ENCODE measurements around the gene PRKCH.
"Not testable (repeated sequence)": the region's sequence is repeated elsewhere in the genome, so short reads cannot be mapped to it uniquely, and the experiment has no call there.

Gene PRKCH

DNA sequence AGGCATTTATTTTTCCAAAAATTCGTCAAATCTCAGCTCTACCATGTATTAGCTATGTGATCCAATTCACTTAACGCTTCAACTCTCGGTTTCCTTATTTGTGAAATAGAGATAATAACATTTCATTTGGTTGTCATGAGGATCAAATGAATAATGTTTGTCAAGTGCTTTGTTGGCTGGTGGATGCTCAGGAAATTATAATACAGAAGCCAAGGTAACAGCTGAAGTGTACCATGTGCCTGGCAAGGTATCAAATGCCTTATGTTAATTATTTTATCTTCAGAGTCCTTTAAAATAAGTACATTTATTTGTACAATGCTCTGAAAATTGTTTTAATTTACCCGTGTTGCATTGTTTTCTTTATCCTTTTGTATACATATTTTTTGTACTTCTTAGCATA, 6.1 kb upstream of the PRKCH start:
- Histone ChIP-seq H3K36me3 (ENCODE audit: insufficient read depth, low read length) (peaks cover 6% of the 10 kb centered on the region; the same call in 1 of the 2 replicates), H3K9me3 (ENCODE audit: insufficient read depth, low read length, severe bottlenecking) (peaks cover 25% of the 10 kb centered on the region), H3K4me1 (ENCODE audit: insufficient read depth, low read length) (no peaks in the 10 kb centered on the region), H3K79me2 (ENCODE audit: insufficient read depth, low read length) (no peaks in the 10 kb centered on the region), H3K4me2 (ENCODE audit: insufficient read depth, low read length) (no peak overlapping the region), H3K9ac (ENCODE audit: low read depth, low read length) (no peak overlapping the region), H2AFZ (ENCODE audit: low read depth, low read length) (no peak overlapping the region), H3K4me3 (ENCODE audit: low read depth in 1 of 2, low read length in 2 of 2) (no peak overlapping the region), H3K27ac (ENCODE audit: low read length) (no peak overlapping the region), H3K27me3 (ENCODE audit: insufficient read depth, low read length, poor library complexity) (no peaks in the 10 kb centered on the region), H4K20me1 (ENCODE audit: insufficient read depth, low read length) (no peaks in the 10 kb centered on the region)
- no peak for DNase-seq
- TF ChIP-seq EZH2 (IDR thresholded peaks at IDR 0.05; ENCODE audit: borderline replicate concordance, low read depth, low read length, severe bottlenecking), result no peak
- TF ChIP-seq, protein P1, sequence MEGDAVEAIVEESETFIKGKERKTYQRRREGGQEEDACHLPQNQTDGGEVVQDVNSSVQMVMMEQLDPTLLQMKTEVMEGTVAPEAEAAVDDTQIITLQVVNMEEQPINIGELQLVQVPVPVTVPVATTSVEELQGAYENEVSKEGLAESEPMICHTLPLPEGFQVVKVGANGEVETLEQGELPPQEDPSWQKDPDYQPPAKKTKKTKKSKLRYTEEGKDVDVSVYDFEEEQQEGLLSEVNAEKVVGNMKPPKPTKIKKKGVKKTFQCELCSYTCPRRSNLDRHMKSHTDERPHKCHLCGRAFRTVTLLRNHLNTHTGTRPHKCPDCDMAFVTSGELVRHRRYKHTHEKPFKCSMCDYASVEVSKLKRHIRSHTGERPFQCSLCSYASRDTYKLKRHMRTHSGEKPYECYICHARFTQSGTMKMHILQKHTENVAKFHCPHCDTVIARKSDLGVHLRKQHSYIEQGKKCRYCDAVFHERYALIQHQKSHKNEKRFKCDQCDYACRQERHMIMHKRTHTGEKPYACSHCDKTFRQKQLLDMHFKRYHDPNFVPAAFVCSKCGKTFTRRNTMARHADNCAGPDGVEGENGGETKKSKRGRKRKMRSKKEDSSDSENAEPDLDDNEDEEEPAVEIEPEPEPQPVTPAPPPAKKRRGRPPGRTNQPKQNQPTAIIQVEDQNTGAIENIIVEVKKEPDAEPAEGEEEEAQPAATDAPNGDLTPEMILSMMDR (IDR thresholded peaks at IDR 0.05; ENCODE audit: borderline replicate concordance, extremely low read depth, low read length, poor library complexity, severe bottlenecking), result no peak
- no peak for ATAC-seq (ENCODE audit: insufficient read depth, low read depth)

DNA sequence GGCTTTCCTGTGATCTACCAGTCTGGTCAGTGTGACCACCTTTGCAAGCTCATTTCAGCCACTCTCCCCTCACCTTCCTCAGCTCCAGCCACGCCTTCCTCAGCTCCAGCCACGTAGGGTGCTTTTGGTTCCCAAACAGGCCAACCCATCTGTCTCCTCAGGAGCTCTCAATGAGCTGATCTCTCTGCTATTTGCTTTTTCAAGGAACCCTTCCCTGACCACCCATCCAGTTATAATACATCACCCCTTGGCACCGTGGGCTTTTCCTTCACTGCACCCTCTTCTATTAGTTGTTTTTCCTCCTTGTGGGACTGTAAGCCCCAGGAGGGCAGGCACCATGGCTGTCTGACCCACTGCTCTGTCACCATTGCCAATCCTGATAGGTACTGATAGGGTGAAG, 2.3 kb upstream of the PRKCH start:
- H3K36me3 ChIP-seq (ENCODE audit: insufficient read depth, low read length), result peaks cover 7% of the 10 kb centered on the region
- no peak overlapping the region for H3K9ac ChIP-seq (ENCODE audit: low read depth, low read length)
- no peaks in the 10 kb centered on the region for H4K20me1 ChIP-seq (ENCODE audit: insufficient read depth, low read length)
- H3K4me3 ChIP-seq (ENCODE audit: low read depth in 1 of 2, low read length in 2 of 2), result no peak overlapping the region
- H3K9me3 ChIP-seq (ENCODE audit: insufficient read depth, low read length, severe bottlenecking), result no peaks in the 10 kb centered on the region
- H2AFZ ChIP-seq (ENCODE audit: low read depth, low read length), result no peak overlapping the region
- ATAC-seq (ENCODE audit: insufficient read depth, low read depth) (no peak), DNase-seq (no peak)
- H3K4me1 ChIP-seq (ENCODE audit: insufficient read depth, low read length), result peaks cover 16% of the 10 kb centered on the region
- TF ChIP-seq EZH2 (IDR thresholded peaks at IDR 0.05; ENCODE audit: borderline replicate concordance, low read depth, low read length, severe bottlenecking), result no peak
- TF ChIP-seq, protein P1 (IDR thresholded peaks at IDR 0.05; ENCODE audit: borderline replicate concordance, extremely low read depth, low read length, poor library complexity, severe bottlenecking), result no peak
- no peaks in the 10 kb centered on the region for H3K27me3 ChIP-seq (ENCODE audit: insufficient read depth, low read length, poor library complexity)
- no peak overlapping the region for H3K4me2 ChIP-seq (ENCODE audit: insufficient read depth, low read length)
- no peak overlapping the region for H3K27ac ChIP-seq (ENCODE audit: low read length)
- peaks cover 35% of the 10 kb centered on the region for H3K79me2 ChIP-seq (ENCODE audit: insufficient read depth, low read length)

DNA sequence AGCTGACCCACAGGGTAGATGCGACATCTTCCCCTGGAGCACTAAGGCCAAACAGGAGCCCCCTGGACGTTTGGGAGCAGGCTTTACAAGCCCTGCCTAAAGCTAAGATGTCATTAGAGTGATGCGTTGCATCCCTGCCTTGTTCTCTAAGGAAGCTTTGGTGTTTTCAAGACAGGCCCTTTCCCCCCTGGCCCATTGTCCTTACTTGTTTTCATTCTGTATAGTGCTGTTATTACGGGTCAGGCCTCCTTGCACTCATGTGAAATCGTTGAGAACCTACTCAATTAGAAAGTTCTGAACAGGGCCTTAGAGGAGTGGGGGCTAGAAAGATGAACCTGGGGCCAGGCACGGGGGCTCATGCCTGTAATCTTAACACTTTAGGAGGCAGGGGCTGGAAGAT, 1.7 kb upstream of the PRKCH start:
- Histone ChIP-seq H3K4me2 (ENCODE audit: insufficient read depth, low read length) (no peak overlapping the region), H3K4me3 (ENCODE audit: low read depth in 1 of 2, low read length in 2 of 2) (no peak overlapping the region), H2AFZ (ENCODE audit: low read depth, low read length) (no peak overlapping the region), H3K27me3 (ENCODE audit: insufficient read depth, low read length, poor library complexity) (no peaks in the 10 kb centered on the region), H4K20me1 (ENCODE audit: insufficient read depth, low read length) (no peaks in the 10 kb centered on the region), H3K27ac (ENCODE audit: low read length) (peak overlapping the region; percentile 38; the same call in 1 of the 2 replicates), H3K79me2 (ENCODE audit: insufficient read depth, low read length) (peaks cover 42% of the 10 kb centered on the region), H3K9me3 (ENCODE audit: insufficient read depth, low read length, severe bottlenecking) (no peaks in the 10 kb centered on the region), H3K9ac (ENCODE audit: low read depth, low read length) (no peak overlapping the region), H3K36me3 (ENCODE audit: insufficient read depth, low read length) (peaks cover 10% of the 10 kb centered on the region), H3K4me1 (ENCODE audit: insufficient read depth, low read length) (peaks cover 22% of the 10 kb centered on the region)
- no peak for ATAC-seq (ENCODE audit: insufficient read depth, low read depth)
- no peak for DNase-seq
- TF ChIP-seq, protein P1 (IDR thresholded peaks at IDR 0.05; ENCODE audit: borderline replicate concordance, extremely low read depth, low read length, poor library complexity, severe bottlenecking), result no peak

DNA sequence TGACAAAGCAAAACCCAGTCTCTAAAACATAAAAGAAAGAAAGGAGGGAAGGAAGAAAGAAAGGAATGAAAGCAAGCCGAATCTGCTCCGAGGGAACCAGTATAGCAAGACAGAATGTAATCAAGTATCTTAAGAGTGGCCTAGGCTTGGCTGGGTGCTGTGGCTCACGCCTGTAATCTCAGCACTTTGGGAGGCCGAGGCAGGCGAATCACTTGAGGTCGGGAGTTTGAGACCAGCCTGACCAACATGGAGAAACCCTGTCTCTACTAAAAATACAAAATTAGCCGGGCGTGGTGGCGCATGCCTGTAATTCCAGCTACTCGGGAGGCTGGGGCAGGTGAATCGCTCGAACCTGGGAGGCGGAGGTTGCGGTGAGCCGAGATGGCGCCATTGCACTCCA, 1.2 kb upstream of the PRKCH start:
- not testable (repeated sequence) for H3K27me3 ChIP-seq (ENCODE audit: insufficient read depth, low read length, poor library complexity); ATAC-seq (ENCODE audit: insufficient read depth, low read depth); H3K9me3 ChIP-seq (ENCODE audit: insufficient read depth, low read length, severe bottlenecking); H3K4me3 ChIP-seq (ENCODE audit: low read depth in 1 of 2, low read length in 2 of 2); H2AFZ ChIP-seq (ENCODE audit: low read depth, low read length); H4K20me1 ChIP-seq (ENCODE audit: insufficient read depth, low read length); DNase-seq; H3K9ac ChIP-seq (ENCODE audit: low read depth, low read length); H3K4me2 ChIP-seq (ENCODE audit: insufficient read depth, low read length)
- Histone ChIP-seq H3K4me1 (ENCODE audit: insufficient read depth, low read length) (peaks cover 27% of the 10 kb centered on the region), H3K27ac (ENCODE audit: low read length) (peak overlapping the region; percentile 38; the same call in 1 of the 2 replicates), H3K36me3 (ENCODE audit: insufficient read depth, low read length) (peaks cover 13% of the 10 kb centered on the region), H3K79me2 (ENCODE audit: insufficient read depth, low read length) (peaks cover 46% of the 10 kb centered on the region)
